ENCODE results near the gene COL4A5.

Gene COL4A5

GRCh38 chrX:108664701-108665100 lies 225.1 kb downstream of the COL4A5 start:
- no peaks in the 10 kb centered on the region for H3K4me1 Mint-ChIP-seq
- TF ChIP-seq CTCF (IDR thresholded peaks at IDR 0.05), result no peak
- H3K9me3 Mint-ChIP-seq, result no peaks in the 10 kb centered on the region
- peaks cover 40% of the 10 kb centered on the region for H3K36me3 Mint-ChIP-seq (ENCODE audit: low read depth)
- no peak overlapping the region for H3K4me3 Mint-ChIP-seq
- no peaks in the 10 kb centered on the region for H3K27me3 Mint-ChIP-seq (ENCODE audit: low read depth, poor library complexity)
- H3K27ac Mint-ChIP-seq, result no peak overlapping the region
- no peak for DNase-seq

GRCh38 chrX:108666101-108666500 lies 226.5 kb downstream of the COL4A5 start:
- DNase-seq, result no peak
- no peaks in the 10 kb centered on the region for H3K9me3 Mint-ChIP-seq
- no peak for TF ChIP-seq CTCF (IDR thresholded peaks at IDR 0.05)
- H3K4me1 Mint-ChIP-seq, result no peaks in the 10 kb centered on the region
- peaks cover 34% of the 10 kb centered on the region for H3K36me3 Mint-ChIP-seq (ENCODE audit: low read depth)
- no peaks in the 10 kb centered on the region for H3K27me3 Mint-ChIP-seq (ENCODE audit: low read depth, poor library complexity)
- no peak overlapping the region for H3K4me3 Mint-ChIP-seq
- no peak overlapping the region for H3K27ac Mint-ChIP-seq

GRCh38 chrX:108671526-108671925 lies 231.9 kb downstream of the COL4A5 start:
- H3K36me3 Mint-ChIP-seq (ENCODE audit: low read depth), result peaks cover 17% of the 10 kb centered on the region
- no peak for TF ChIP-seq CTCF (IDR thresholded peaks at IDR 0.05)
- DNase-seq, result no peak
- no peak overlapping the region for H3K27ac Mint-ChIP-seq
- no peak overlapping the region for H3K4me3 Mint-ChIP-seq
- H3K27me3 Mint-ChIP-seq (ENCODE audit: low read depth, poor library complexity), result no peaks in the 10 kb centered on the region
- no peaks in the 10 kb centered on the region for H3K4me1 Mint-ChIP-seq
- no peaks in the 10 kb centered on the region for H3K9me3 Mint-ChIP-seq

GRCh38 chrX:108696690-108697089 lies 257.1 kb downstream of the COL4A5 start:
- H3K27ac Mint-ChIP-seq, result no peak overlapping the region
- H3K27me3 Mint-ChIP-seq (ENCODE audit: low read depth, poor library complexity), result peaks cover 3% of the 10 kb centered on the region
- H3K9me3 Mint-ChIP-seq, result no peaks in the 10 kb centered on the region
- no peak overlapping the region for H3K4me3 Mint-ChIP-seq
- TF ChIP-seq CTCF (IDR thresholded peaks at IDR 0.05), result no peak
- no peak for DNase-seq
- peaks cover 17% of the 10 kb centered on the region for H3K36me3 Mint-ChIP-seq (ENCODE audit: low read depth)
- no peaks in the 10 kb centered on the region for H3K4me1 Mint-ChIP-seq

- DNase-seq, result no peak
- peak; percentile 36 for TF ChIP-seq CTCF (IDR thresholded peaks at IDR 0.05)
Measured at GRCh38 chrX:108699368-108699767, 259.7 kb downstream of the COL4A5 start.

GRCh38 chrX:108701633-108702032 lies 262.0 kb downstream of the COL4A5 start:
- TF ChIP-seq CTCF (IDR thresholded peaks at IDR 0.05), result no peak
- Mint-ChIP-seq H3K27me3 (ENCODE audit: low read depth, poor library complexity) (peaks cover 3% of the 10 kb centered on the region), H3K27ac (no peak overlapping the region), H3K4me1 (no peaks in the 10 kb centered on the region), H3K4me3 (no peak overlapping the region), H3K9me3 (no peaks in the 10 kb centered on the region), H3K36me3 (ENCODE audit: low read depth) (no peaks in the 10 kb centered on the region)
- DNase-seq, result no peak

More at GRCh38 chrX:108699368-108699767, 259.7 kb downstream of the COL4A5 start:
- H3K27ac Mint-ChIP-seq, result peak overlapping the region; percentile 58
- H3K4me3 Mint-ChIP-seq, result no peak overlapping the region
- H3K36me3 Mint-ChIP-seq (ENCODE audit: low read depth), result peaks cover 8% of the 10 kb centered on the region
- no peaks in the 10 kb centered on the region for H3K4me1 Mint-ChIP-seq
- no peaks in the 10 kb centered on the region for H3K9me3 Mint-ChIP-seq
- peaks cover 3% of the 10 kb centered on the region for H3K27me3 Mint-ChIP-seq (ENCODE audit: low read depth, poor library complexity)

All from nephron progenitor cell (in vitro differentiated cells).